Hepatocyte (in vitro differentiated cells): Measurements from ENCODE around the gene GGA2. TPM values are rescaled to one million over a fixed set of nuclear protein-coding genes. Genes with fewer than 3 reads are reported as not detected.

Experiments used
- DNase-seq: peaks from one replicate; pipeline ENCODE4 v3.0.0-alpha.2; 2016; ENCODE audit warnings: low spot score
- H2AFZ ChIP-seq: fragments of 200-600 bp; sonication (generic); 2 replicates; pipeline ENCODE4 v1.6.0; 2016; ENCODE audit warnings: antibody characterized with exemption, mild to moderate bottlenecking
- H3K27ac ChIP-seq: fragments of 200-600 bp; sonication (generic); 2 replicates; pipeline ENCODE4 v1.5.1; 2016; ENCODE audit warnings: mild to moderate bottlenecking
- H3K27me3 ChIP-seq: fragments of 200-600 bp; sonication (generic); 2 replicates; pipeline ENCODE4 v1.6.1; 2016
- H3K36me3 ChIP-seq: fragments of 200-600 bp; sonication (generic); replicated peaks from 2 replicates; pipeline ENCODE4 v1.5.1; 2016; ENCODE audit warnings: low read depth; ENCODE audit not compliant: insufficient read depth
- H3K4me1 ChIP-seq: fragments of 200-600 bp; sonication (generic); 2 replicates; pipeline ENCODE4 v1.5.1; 2016; ENCODE audit warnings: mild to moderate bottlenecking, moderate library complexity; ENCODE audit not compliant: insufficient read depth
- H3K4me2 ChIP-seq: fragments of 200-600 bp; sonication (generic); 2 replicates; pipeline ENCODE4 v1.6.0; 2016
- H3K4me3 ChIP-seq: fragments of 200-600 bp; sonication (generic); 2 replicates; pipeline ENCODE4 v1.5.1; 2016; ENCODE audit warnings: mild to moderate bottlenecking
- H3K79me2 ChIP-seq: fragments of 200-600 bp; sonication (generic); 2 replicates; pipeline ENCODE4 v1.6.0; 2017; ENCODE audit warnings: mild to moderate bottlenecking
- H3K9me2 ChIP-seq: fragments of 200-600 bp; sonication (generic); replicated peaks from 2 replicates; pipeline ENCODE4 v1.6.0; 2017; ENCODE audit warnings: mild to moderate bottlenecking; ENCODE audit not compliant: insufficient read depth
- H3K9me3 ChIP-seq: fragments of 200-600 bp; sonication (generic); 2 replicates; pipeline ENCODE4 v1.5.1; 2016; ENCODE audit warnings: low read depth, mild to moderate bottlenecking
- H4K20me1 ChIP-seq: fragments of 200-600 bp; sonication (generic); 2 replicates; pipeline ENCODE4 v1.6.0; 2016; ENCODE audit warnings: mild to moderate bottlenecking; ENCODE audit not compliant: insufficient read depth, poor library complexity, severe bottlenecking
- EZH2 ChIP-seq: fragments of 200-600 bp; sonication (generic); IDR thresholded peaks from 2 replicates; pipeline ENCODE4 v1.6.1; 2016; ENCODE audit warnings: antibody characterized with exemption, mild to moderate bottlenecking, borderline replicate concordance
- EZH2phosphoT487 ChIP-seq: fragments of 200-600 bp; sonication (generic); IDR thresholded peaks from one replicate; pipeline ENCODE4 v1.6.1; 2018; ENCODE audit warnings: antibody characterized with exemption, mild to moderate bottlenecking, low read depth, moderate library complexity; ENCODE audit not compliant: unreplicated experiment, severe bottlenecking
- WGBS: methylation state at CpG from one replicate; pipeline ENCODE4 v1.1.6; 2016; ENCODE audit warnings: low lambda C conversion rate; ENCODE audit errors: missing lambda C conversion rate; 5-methylcytosine and 5-hydroxymethylcytosine counted together
- polyA plus RNA-seq: library from polyadenylated mRNA; unstranded; fragments of >200 nt; fragmentation: Nextera tagmentation; extraction: Ambion mirVana; gene quantifications from 2 replicates; pipeline ENCODE4 v1.2.1, GENCODE V29; 2016
- total RNA-seq: library from RNA; depleted of rRNA; stranded (reverse); fragments of >200 nt; gene quantifications from 2 replicates; pipeline ENCODE4 v1.2.3, GENCODE V29; 2014
- TF ChIP-seq, protein P1 (sequence below): fragments of 200-600 bp; sonication (generic); IDR thresholded peaks from 2 replicates; pipeline ENCODE4 v1.5.1; 2016; ENCODE audit warnings: antibody characterized with exemption, mild to moderate bottlenecking; ENCODE audit not compliant: poor library complexity

GGA2 gene
- total and polyA plus RNA-seq, 2 experiments from 2014 or later = 42.4 to 73.1 TPM

DNA sequence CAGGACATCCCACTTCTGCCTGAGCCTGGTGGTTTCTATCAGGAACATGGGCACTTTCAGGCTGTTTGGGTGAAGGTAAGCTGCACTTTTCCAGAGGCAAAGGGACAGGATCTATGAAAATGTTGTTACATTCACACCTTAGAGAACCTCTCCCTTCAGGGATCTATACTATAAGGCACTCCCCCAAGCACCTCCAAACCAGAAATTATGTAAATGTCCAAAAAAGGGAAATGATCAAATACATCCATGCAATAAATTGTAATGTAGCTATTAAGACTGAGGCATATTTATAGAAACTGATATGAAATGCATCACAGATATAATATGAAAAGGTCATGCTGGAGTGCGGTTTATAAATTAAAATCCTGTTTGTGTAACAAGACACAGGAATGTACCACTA lies 34.0 kb downstream of the GGA2 start:
- no peak overlapping the region for H3K4me2 ChIP-seq
- no peak overlapping the region for H3K27ac ChIP-seq
- H3K4me3 ChIP-seq = no peak overlapping the region
- no peaks in the 10 kb centered on the region for H3K4me1 ChIP-seq
- TF ChIP-seq EZH2 (no peak), EZH2phosphoT487 (no peak)
- TF ChIP-seq, protein P1, sequence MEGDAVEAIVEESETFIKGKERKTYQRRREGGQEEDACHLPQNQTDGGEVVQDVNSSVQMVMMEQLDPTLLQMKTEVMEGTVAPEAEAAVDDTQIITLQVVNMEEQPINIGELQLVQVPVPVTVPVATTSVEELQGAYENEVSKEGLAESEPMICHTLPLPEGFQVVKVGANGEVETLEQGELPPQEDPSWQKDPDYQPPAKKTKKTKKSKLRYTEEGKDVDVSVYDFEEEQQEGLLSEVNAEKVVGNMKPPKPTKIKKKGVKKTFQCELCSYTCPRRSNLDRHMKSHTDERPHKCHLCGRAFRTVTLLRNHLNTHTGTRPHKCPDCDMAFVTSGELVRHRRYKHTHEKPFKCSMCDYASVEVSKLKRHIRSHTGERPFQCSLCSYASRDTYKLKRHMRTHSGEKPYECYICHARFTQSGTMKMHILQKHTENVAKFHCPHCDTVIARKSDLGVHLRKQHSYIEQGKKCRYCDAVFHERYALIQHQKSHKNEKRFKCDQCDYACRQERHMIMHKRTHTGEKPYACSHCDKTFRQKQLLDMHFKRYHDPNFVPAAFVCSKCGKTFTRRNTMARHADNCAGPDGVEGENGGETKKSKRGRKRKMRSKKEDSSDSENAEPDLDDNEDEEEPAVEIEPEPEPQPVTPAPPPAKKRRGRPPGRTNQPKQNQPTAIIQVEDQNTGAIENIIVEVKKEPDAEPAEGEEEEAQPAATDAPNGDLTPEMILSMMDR = no peak
- H3K27me3 ChIP-seq = no peaks in the 10 kb centered on the region
- no peaks in the 10 kb centered on the region for H3K79me2 ChIP-seq
- no peaks in the 10 kb centered on the region for H3K36me3 ChIP-seq
- H3K9me3 ChIP-seq = no peaks in the 10 kb centered on the region
- H2AFZ ChIP-seq = no peak overlapping the region
- no peaks in the 10 kb centered on the region for H3K9me2 ChIP-seq
- no peaks in the 10 kb centered on the region for H4K20me1 ChIP-seq
- DNase-seq = no peak
- WGBS = 100% methylated on average over 1 of the region's 1 CpG

- no peaks in the 10 kb centered on the region for H3K4me1 ChIP-seq
- H3K4me2 ChIP-seq = no peak overlapping the region
- H3K27ac ChIP-seq = no peak overlapping the region
- no peaks in the 10 kb centered on the region for H3K36me3 ChIP-seq
- no peak for TF ChIP-seq EZH2
- no peak for TF ChIP-seq EZH2phosphoT487
- TF ChIP-seq, protein P1 = no peak
- no peaks in the 10 kb centered on the region for H3K9me3 ChIP-seq
- no peaks in the 10 kb centered on the region for H3K79me2 ChIP-seq
- H3K4me3 ChIP-seq = no peak overlapping the region
- H3K27me3 ChIP-seq = no peaks in the 10 kb centered on the region
- H2AFZ ChIP-seq = no peak overlapping the region
- H4K20me1 ChIP-seq = no peaks in the 10 kb centered on the region
- DNase-seq = no peak
- H3K9me2 ChIP-seq = no peaks in the 10 kb centered on the region
- WGBS = 74% methylated on average over 6 of the region's 6 CpGs
Observed at GRCh38 chr16:23469814-23470213, 40.5 kb downstream of the GGA2 start.

DNA sequence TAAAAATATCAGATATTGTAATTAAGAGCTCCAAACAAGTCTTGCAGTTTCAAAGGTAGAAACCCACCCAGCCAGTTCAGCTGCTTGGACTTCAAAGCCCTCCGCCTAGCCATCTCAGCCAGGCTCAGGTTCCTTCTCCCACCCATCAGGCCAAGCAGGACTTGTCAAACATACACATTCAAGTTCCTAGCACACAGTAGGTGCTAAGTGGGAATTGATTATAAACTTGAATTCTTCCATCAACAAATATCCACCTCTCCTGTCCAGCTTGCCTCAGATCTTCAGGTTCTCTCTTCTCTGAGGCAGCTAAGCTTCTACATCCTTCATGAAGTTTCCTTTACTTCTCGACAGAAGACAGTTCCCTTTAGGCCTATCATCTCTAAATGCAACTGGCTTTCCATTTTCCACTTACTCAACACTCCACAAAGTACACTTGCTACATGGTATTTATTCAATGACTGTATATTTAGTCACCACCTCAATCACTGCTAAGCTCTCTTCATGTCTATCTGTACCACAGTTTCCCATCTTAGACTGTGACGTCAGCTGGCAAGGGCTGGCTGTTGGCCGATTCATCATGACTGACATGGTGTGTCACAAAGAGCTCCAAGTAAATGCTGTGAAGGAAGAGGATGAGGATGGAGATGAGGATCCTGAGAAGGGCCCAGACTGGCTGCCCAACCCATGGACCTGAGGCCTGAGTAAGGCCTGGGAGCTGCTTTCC lies 44.0 kb downstream of the GGA2 start:
- H3K36me3 ChIP-seq = no peaks in the 10 kb centered on the region
- H3K27me3 ChIP-seq = no peaks in the 10 kb centered on the region
- TF ChIP-seq, protein P1 = no peak
- TF ChIP-seq EZH2phosphoT487 (no peak), EZH2 (no peak)
- no peak overlapping the region for H3K4me2 ChIP-seq
- no peaks in the 10 kb centered on the region for H3K9me3 ChIP-seq
- no peak overlapping the region for H3K4me3 ChIP-seq
- no peak overlapping the region for H3K27ac ChIP-seq
- H3K9me2 ChIP-seq = no peaks in the 10 kb centered on the region
- H2AFZ ChIP-seq = no peak overlapping the region
- no peaks in the 10 kb centered on the region for H3K79me2 ChIP-seq
- WGBS = 91% methylated on average over 4 of the region's 4 CpGs
- H3K4me1 ChIP-seq = no peaks in the 10 kb centered on the region
- no peak for DNase-seq
- H4K20me1 ChIP-seq = no peaks in the 10 kb centered on the region
